Hepatocyte (in vitro differentiated cells): ENCODE results near the gene OR1F1.

ENCODE experiments used
- CTCF ChIP-seq: fragments of 200-600 bp; sonication (generic); IDR thresholded peaks from 2 replicates; pipeline ENCODE4 v1.5.1; 2016; ENCODE audit warnings: antibody characterized with exemption, mild to moderate bottlenecking; ENCODE audit not compliant: poor library complexity
- EZH2 ChIP-seq: fragments of 200-600 bp; sonication (generic); IDR thresholded peaks from 2 replicates; pipeline ENCODE4 v1.6.1; 2016; ENCODE audit warnings: antibody characterized with exemption, mild to moderate bottlenecking, borderline replicate concordance

- no peak for TF ChIP-seq EZH2
- no peak for TF ChIP-seq CTCF
Observed at GRCh38 chr16:3234857-3235561, 47.0 kb downstream of the OR1F1 start, which contains the start of gene ZNF200.
